NCI-H69 (cell line): ENCODE results near the gene SMPD2.

Experiments
- DNase-seq: peaks from one replicate; lab custom pipeline; 2025; lab: John Stamatoyannopoulos, UW

The SMPD2 gene

DNA sequence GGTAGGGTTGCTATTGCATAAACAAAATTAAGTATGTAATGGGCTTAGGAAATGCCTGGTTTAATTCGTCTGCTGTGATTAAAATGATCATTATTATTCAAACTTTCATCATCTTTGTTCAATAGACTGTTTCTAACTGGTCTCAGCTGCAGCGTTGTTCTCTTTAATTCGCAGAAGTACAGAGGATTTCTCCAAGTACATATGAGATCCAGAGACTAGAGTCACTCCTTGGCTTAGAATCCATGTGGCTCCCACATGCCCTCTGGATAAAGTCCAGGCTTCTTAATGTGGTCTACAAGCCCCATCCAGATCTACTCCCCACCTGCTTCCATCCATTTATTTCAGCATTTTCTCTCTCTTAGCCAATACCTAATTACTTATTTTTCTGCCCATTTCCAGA, 43.6 kb downstream of the SMPD2 start:
- no peak for DNase-seq

DNA sequence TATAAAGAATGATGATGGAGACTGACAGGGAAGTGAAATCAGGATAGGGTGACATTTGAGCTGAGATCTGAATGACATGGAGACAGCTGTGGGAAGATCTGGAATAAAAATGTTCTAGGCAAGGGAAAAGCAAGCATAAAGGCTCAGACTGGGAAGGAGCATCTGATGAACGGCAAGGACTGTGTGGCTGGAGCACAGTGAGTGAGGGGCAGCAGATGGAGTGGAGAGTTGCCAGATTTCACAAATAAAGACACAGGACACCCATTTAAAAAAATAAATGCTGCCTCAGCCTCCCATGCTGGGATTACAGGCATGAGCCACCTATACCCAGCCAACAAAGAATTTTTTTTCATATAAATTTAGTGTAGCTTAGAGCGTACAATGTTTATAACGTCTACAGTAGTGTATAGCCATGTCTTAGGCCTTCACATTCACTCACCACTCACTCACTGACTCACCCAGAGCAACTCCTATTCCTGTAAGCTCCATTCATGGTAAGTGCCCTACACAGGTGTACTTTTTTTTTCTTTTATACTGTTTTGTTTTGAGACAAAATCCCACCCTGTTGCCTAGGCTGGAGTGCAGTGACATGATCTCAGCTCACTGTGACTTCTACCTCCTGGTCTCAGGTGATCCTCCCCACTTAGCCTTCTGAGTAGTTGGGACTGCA, 44.9 kb downstream of the SMPD2 start:
- peak; percentile 2 for DNase-seq

GRCh38 chr6:109486068-109486467, 45.5 kb downstream of the SMPD2 start:
- DNase-seq, result peak; percentile 27

DNA sequence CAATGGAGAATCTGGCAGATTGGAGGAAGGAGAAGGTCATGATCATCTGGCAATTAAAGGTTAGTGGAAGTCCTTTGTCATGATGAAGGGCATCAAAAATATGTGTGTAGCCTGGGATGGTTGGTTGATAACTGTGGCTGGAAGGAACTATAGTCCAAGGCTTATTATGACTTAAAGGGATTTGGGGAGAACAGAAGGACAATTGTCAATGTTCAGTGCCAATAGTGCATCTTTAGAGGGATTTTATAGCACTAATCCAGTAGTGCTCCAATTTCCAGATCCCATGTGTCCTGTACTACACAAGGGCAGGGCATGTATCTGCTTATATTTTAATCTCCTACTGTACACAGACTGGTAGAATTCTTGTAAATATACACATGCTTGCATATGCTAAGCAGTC, 47.5 kb downstream of the SMPD2 start:
- DNase-seq, result no peak

DNA sequence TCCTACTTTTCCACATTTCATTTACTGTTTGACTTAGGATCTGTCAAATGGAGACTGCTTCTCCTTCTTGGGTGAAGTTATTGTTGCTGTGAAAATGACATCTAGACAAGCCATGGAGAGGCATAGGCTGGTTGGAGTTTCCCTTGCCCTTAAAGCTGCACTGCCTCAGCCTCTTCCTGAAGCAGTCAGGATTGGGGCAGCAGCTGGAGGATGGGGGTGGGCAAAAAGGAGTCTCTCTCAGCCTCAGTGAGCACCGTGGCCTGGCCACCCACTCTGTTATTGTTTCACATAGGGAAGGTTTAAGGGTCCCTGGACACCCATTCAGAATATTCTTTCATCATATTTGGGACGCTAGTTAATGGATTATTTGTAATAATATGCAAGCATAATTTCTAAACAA, 50.2 kb downstream of the SMPD2 start:
- DNase-seq, result no peak

GRCh38 chr6:109491207-109491938, 50.8 kb downstream of the SMPD2 start:
- peak; percentile 7 for DNase-seq
